PC-9 (cell line): Measurements from ENCODE around the gene IL10RA. TPM values are rescaled to one million over a fixed set of nuclear protein-coding genes. Genes with fewer than 3 reads are reported as not detected.

ENCODE experiments used
- Bru-seq: library from RNA; stranded (reverse); fragments of 400-500 nt; gene quantifications from one replicate; lab custom pipeline; 2021; lab: Mats Ljungman, UMichigan
- BruChase-seq, 2 experiments: library from RNA; stranded (reverse); fragments of 400-500 nt; gene quantifications; one replicate each; lab custom pipeline; 2021; lab: Mats Ljungman, UMichigan
- BruUV-seq: library from RNA; stranded (reverse); fragments of 400-500 nt; replicated peaks from 2 replicates; lab custom pipeline; 2021; lab: Mats Ljungman, UMichigan
- CTCF ChIA-PET: fragments of 300-600 bp; sonication (Branson Sonifier 250); formaldehyde crosslinking; loops from one replicate; lab custom pipeline; 2022; ENCODE audit warnings: antibody characterized with exemption; lab: Charles Lee
- POLR2A ChIA-PET: fragments of 300-600 bp; sonication (Branson Sonifier 250); formaldehyde crosslinking; loops from one replicate; lab custom pipeline; 2022; ENCODE audit warnings: antibody characterized with exemption; ENCODE audit not compliant: unreplicated experiment; lab: Charles Lee
- DNase-seq, 2 experiments: peaks; one replicate each; pipeline versions ENCODE4 v3.0.0 to v3.0.0-alpha.2; 2015 to 2022; ENCODE audit warnings: mixed read lengths in 1 of 2
- H2AFZ ChIP-seq: fragments of 200-600 bp; sonication (generic); 2 replicates; pipeline ENCODE4 v1.8.1; 2017; ENCODE audit warnings: antibody characterized with exemption
- H3F3A ChIP-seq: fragments of 200-600 bp; sonication (generic); 2 replicates; pipeline ENCODE4 v1.8.1; 2017; ENCODE audit warnings: antibody characterized with exemption, mild to moderate bottlenecking, low read depth; ENCODE audit not compliant: insufficient read depth
- H3K27ac ChIP-seq: fragments of 200-600 bp; sonication (generic); 2 replicates; pipeline ENCODE4 v1.6.1; 2016; ENCODE audit warnings: mixed run types
- H3K27me3 ChIP-seq: fragments of 200-600 bp; sonication (generic); 2 replicates; pipeline ENCODE4 v1.6.1; 2016; ENCODE audit warnings: low read depth, mixed run types; ENCODE audit not compliant: insufficient read depth
- H3K36me3 ChIP-seq: fragments of 200-600 bp; sonication (generic); 2 replicates; pipeline ENCODE4 v1.6.1; 2016; ENCODE audit warnings: low read depth, mixed run types
- H3K4me1 ChIP-seq: fragments of 200-600 bp; sonication (generic); replicated peaks from 2 replicates; pipeline ENCODE4 v1.6.1; 2016; ENCODE audit warnings: mixed run types; ENCODE audit not compliant: insufficient read depth
- H3K4me2 ChIP-seq: fragments of 200-600 bp; sonication (generic); 2 replicates; pipeline ENCODE4 v1.6.1; 2017; ENCODE audit warnings: mixed run types
- H3K4me3 ChIP-seq: fragments of 200-600 bp; sonication (generic); 2 replicates; pipeline ENCODE4 v1.6.1; 2016; ENCODE audit warnings: mixed run types
- H3K79me2 ChIP-seq: fragments of 200-600 bp; sonication (generic); 2 replicates; pipeline ENCODE4 v1.6.1; 2017; ENCODE audit warnings: low read depth, mixed run types
- H3K9me2 ChIP-seq: fragments of 200-600 bp; sonication (generic); 2 replicates; pipeline ENCODE4 v1.8.1; 2017; ENCODE audit warnings: mild to moderate bottlenecking; ENCODE audit not compliant: insufficient read depth
- H3K9me3 ChIP-seq: fragments of 200-600 bp; sonication (generic); 2 replicates; pipeline ENCODE4 v1.8.1; 2016; ENCODE audit warnings: low read depth; ENCODE audit not compliant: insufficient read depth
- H4K20me1 ChIP-seq: fragments of 200-600 bp; sonication (generic); 2 replicates; pipeline ENCODE4 v1.8.1; 2017; ENCODE audit not compliant: insufficient read depth
- CTCF ChIP-seq: fragments of 200-600 bp; sonication (generic); conservative IDR thresholded peaks from 2 replicates; pipeline ENCODE4 v1.6.1; 2017; ENCODE audit warnings: mixed run types, antibody characterized with exemption, mild to moderate bottlenecking, moderate library complexity
- EZH2 ChIP-seq: fragments of 200-600 bp; sonication (generic); IDR thresholded peaks from 2 replicates; pipeline ENCODE4 v1.8.0; 2017; ENCODE audit warnings: antibody characterized with exemption, low read depth
- intact Hi-C: fragments of 100-400 bp; cut with micrococcal nuclease; formaldehyde crosslinking; loops from one replicate; pipeline ENCODE4 v1.10.0; 2022; ENCODE audit not compliant: unreplicated experiment
- long read RNA-seq: library from polyadenylated mRNA; stranded (forward); transcript quantifications from one replicate; pipeline ENCODE4 v2.0.0, GENCODE V29; 2022
- total RNA-seq: library from RNA; stranded (reverse); gene quantifications from 2 replicates; pipeline ENCODE4 v1.2.3, GENCODE V29; 2021

Gene IL10RA
- not detected in 2 replicates for total RNA-seq
- percentile 8 among the genes with signal in this experiment for Bru-seq, nascent RNA
- BruChase-seq, experiment 1, labeled RNA remaining after a 2-hour chase = percentile 7 among the genes with signal in this experiment
- percentile 6 among the genes with signal in this experiment for BruChase-seq, experiment 2, labeled RNA remaining after a 6-hour chase
- long read RNA-seq = 0 reads

GRCh38 chr11:117985953-117986887 is at the start of gene IL10RA:
Gene IL10RA, plus strand, starts transcription at chr11:117986394. Its CDS starts 74 bp downstream, at chr11:117986468.
- Histone ChIP-seq H3K4me3 (no peak within 1 kb of the TSS), H3K4me1 (no peaks in the 10 kb centered on the region), H3K27ac (no peak within 1 kb of the TSS), H4K20me1 (no peaks in the 10 kb centered on the region), H3F3A (no peaks in the 10 kb centered on the region), H2AFZ (no peak within 1 kb of the TSS), H3K9me2 (no peaks in the 10 kb centered on the region), H3K27me3 (peaks cover 26% of the 10 kb centered on the region), H3K4me2 (no peak within 1 kb of the TSS), H3K36me3 (no peaks in the 10 kb centered on the region), H3K9me3 (no peaks in the 10 kb centered on the region), H3K79me2 (no peaks in the 10 kb centered on the region)
- intact Hi-C loops = no loop called here
- CTCF ChIA-PET = interaction anchor here (0.6 kb wide), 1 partner anchor 41 kb away, joined by 5 read pairs; no protein-coding TSS in a partner anchor
- BruUV-seq = no TSS peak
- no peak for TF ChIP-seq EZH2
- TF ChIP-seq CTCF = no peak
- DNase-seq = peak in 1 of 2 experiments; percentile 42
- POLR2A ChIA-PET = interaction anchor here (0.6 kb wide), 1 partner anchor 33 kb away, joined by 4 read pairs; no protein-coding TSS in a partner anchor

- ChIA-PET POLR2A (no interaction called here), CTCF (no interaction called here)
- no peak overlapping the region for H2AFZ ChIP-seq
- BruUV-seq = no TSS peak
- H3K4me3 ChIP-seq = no peak overlapping the region
- peak overlapping the region; percentile 42 for H3K4me2 ChIP-seq
- TF ChIP-seq EZH2 (no peak), CTCF (no peak)
- peaks cover 59% of the 10 kb centered on the region for H3K4me1 ChIP-seq
- H4K20me1 ChIP-seq = no peaks in the 10 kb centered on the region
- H3K79me2 ChIP-seq = no peaks in the 10 kb centered on the region
- peak in 1 of 2 experiments; percentile 60 for DNase-seq
- intact Hi-C loops = no loop called here
- peak overlapping the region; percentile 30 for H3K27ac ChIP-seq
- H3K27me3 ChIP-seq = no peaks in the 10 kb centered on the region
- no peaks in the 10 kb centered on the region for H3K9me2 ChIP-seq
- no peaks in the 10 kb centered on the region for H3K9me3 ChIP-seq
- peaks cover 25% of the 10 kb centered on the region for H3F3A ChIP-seq
- no peaks in the 10 kb centered on the region for H3K36me3 ChIP-seq
These were observed 49.2 kb upstream of the IL10RA start for GRCh38 chr11:117936973-117937372.

GRCh38 chr11:117940736-117941135 is 45.5 kb upstream of the IL10RA start:
- no peak overlapping the region for H3K4me3 ChIP-seq
- DNase-seq = no peak
- H2AFZ ChIP-seq = no peak overlapping the region
- H3K27me3 ChIP-seq = no peaks in the 10 kb centered on the region
- TF ChIP-seq EZH2 = no peak
- no peak for TF ChIP-seq CTCF
- intact Hi-C loops = loop anchor here (10.0 kb wide), 1 partner anchor 516 kb away; no protein-coding TSS in a partner anchor
- H3F3A ChIP-seq = peaks cover 26% of the 10 kb centered on the region
- peaks cover 5% of the 10 kb centered on the region for H3K9me3 ChIP-seq
- POLR2A ChIA-PET = no interaction called here
- H3K27ac ChIP-seq = peak overlapping the region; percentile 70; the same call in 1 of the 2 replicates
- H3K9me2 ChIP-seq = no peaks in the 10 kb centered on the region
- peak overlapping the region; percentile 60 for H3K4me2 ChIP-seq
- H4K20me1 ChIP-seq = no peaks in the 10 kb centered on the region
- H3K36me3 ChIP-seq = no peaks in the 10 kb centered on the region
- CTCF ChIA-PET = no interaction called here
- H3K79me2 ChIP-seq = no peaks in the 10 kb centered on the region
- no TSS peak for BruUV-seq
- H3K4me1 ChIP-seq = peaks cover 57% of the 10 kb centered on the region
